ENCODE data around the gene NUBP2.

NUBP2 gene

DNA sequence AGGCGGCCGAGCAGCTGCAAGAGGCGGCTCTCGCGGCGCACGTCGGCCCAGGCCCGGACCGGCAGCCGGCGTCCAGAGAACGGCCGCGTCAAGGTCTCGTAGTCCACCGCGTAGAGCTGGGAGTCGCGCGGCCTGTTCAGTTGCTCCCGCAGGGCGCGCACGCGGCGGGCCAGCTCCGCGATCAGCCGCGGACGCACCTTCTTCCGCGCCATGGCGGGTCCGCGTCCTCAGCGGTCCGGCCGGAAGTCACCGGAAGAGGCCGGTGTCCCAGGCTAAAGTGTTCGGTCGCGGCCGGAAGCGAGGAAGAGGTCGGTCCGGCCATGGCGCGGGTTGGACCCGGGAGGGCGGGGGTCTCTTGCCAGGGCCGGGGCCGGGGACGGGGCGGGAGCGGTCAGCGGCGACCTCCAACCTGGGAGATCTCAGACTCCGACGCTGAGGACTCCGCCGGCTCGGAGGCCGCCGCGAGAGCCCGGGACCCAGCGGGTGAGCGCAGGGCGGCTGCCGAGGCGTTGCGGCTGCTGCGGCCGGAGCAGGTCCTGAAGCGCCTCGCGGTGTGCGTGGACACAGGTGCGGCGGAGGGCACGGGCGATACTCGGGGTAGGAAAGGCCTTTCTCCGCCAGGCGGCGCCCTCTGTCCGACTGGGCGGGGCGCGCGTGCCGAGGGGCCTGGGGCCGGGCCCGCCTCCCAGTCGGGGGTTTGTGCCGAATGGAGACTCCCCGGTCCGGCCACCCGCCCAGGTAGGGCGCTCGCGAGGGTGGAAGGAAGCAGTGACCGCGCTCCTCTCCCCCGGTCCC lies 9.7 kb upstream of the NUBP2 start, which contains the start of gene MRPS34 (continued):
- peak; percentile 80 for TF ChIP-seq ZNF394 (tag by site-specific recombination; IDR thresholded peaks at IDR 0.05; ENCODE audit: borderline replicate concordance)
- peak; percentile 30; the same call in 1 of the 2 replicates for TF ChIP-seq ZNF777 (tag by site-specific recombination; IDR thresholded peaks at IDR 0.05; ENCODE audit: borderline replicate concordance)
- peak; percentile 40; the same call in 1 of the 2 replicates for TF ChIP-seq ZNF629 (tag by site-specific recombination; IDR thresholded peaks at IDR 0.05)
- TF ChIP-seq, protein P1, sequence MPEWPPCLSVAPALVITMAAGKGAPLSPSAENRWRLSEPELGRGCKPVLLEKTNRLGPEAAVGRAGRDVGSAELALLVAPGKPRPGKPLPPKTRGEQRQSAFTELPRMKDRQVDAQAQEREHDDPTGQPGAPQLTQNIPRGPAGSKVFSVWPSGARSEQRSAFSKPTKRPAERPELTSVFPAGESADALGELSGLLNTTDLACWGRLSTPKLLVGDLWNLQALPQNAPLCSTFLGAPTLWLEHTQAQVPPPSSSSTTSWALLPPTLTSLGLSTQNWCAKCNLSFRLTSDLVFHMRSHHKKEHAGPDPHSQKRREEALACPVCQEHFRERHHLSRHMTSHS (tag by site-specific recombination; IDR thresholded peaks at IDR 0.05), result no peak
- TF ChIP-seq ZBTB21 (tag by site-specific recombination; IDR thresholded peaks at IDR 0.05), result no peak
- no peak for TF ChIP-seq ZNF132 (tag by site-specific recombination; IDR thresholded peaks at IDR 0.05; ENCODE audit: borderline replicate concordance)
- no peak for TF ChIP-seq ZNF362 (tag by site-specific recombination; IDR thresholded peaks at IDR 0.05)
- no peak for TF ChIP-seq ZNF621 (tag by site-specific recombination; IDR thresholded peaks at IDR 0.05)
- no peak for TF ChIP-seq ZNF514 (tag by site-specific recombination; IDR thresholded peaks at IDR 0.05)
- TF ChIP-seq, protein P2, sequence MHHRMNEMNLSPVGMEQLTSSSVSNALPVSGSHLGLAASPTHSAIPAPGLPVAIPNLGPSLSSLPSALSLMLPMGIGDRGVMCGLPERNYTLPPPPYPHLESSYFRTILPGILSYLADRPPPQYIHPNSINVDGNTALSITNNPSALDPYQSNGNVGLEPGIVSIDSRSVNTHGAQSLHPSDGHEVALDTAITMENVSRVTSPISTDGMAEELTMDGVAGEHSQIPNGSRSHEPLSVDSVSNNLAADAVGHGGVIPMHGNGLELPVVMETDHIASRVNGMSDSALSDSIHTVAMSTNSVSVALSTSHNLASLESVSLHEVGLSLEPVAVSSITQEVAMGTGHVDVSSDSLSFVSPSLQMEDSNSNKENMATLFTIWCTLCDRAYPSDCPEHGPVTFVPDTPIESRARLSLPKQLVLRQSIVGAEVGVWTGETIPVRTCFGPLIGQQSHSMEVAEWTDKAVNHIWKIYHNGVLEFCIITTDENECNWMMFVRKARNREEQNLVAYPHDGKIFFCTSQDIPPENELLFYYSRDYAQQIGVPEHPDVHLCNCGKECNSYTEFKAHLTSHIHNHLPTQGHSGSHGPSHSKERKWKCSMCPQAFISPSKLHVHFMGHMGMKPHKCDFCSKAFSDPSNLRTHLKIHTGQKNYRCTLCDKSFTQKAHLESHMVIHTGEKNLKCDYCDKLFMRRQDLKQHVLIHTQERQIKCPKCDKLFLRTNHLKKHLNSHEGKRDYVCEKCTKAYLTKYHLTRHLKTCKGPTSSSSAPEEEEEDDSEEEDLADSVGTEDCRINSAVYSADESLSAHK (tag by site-specific recombination; IDR thresholded peaks at IDR 0.05), result peak; percentile 44; the same call in 1 of the 2 replicates
- no peak for TF ChIP-seq MZF1 (tag by site-specific recombination; IDR thresholded peaks at IDR 0.05; ENCODE audit: borderline replicate concordance)
- no peak for TF ChIP-seq ZNF670 (tag by site-specific recombination; IDR thresholded peaks at IDR 0.05; ENCODE audit: low read depth)
- TF ChIP-seq ZSCAN4 (tag by site-specific recombination; IDR thresholded peaks at IDR 0.05), result no peak
- TF ChIP-seq OVOL3 (tag by site-specific recombination; IDR thresholded peaks at IDR 0.05), result peak; percentile 90
- TF ChIP-seq ZXDB (tag by site-specific recombination; IDR thresholded peaks at IDR 0.05), result peak; percentile 73; the same call in 1 of the 2 replicates
- TF ChIP-seq IKZF3 (tag by site-specific recombination; IDR thresholded peaks at IDR 0.05), result no peak
- TF ChIP-seq ZNF140 (tag by site-specific recombination; IDR thresholded peaks at IDR 0.05), result no peak
- TF ChIP-seq GLIS2 (tag by site-specific recombination; IDR thresholded peaks at IDR 0.05), result peak; percentile 86
- peak; percentile 92 for TF ChIP-seq KLF9 (tag by site-specific recombination; IDR thresholded peaks at IDR 0.05; ENCODE audit: low read depth)
- TF ChIP-seq BCL6B (tag by site-specific recombination; IDR thresholded peaks at IDR 0.05), result no peak
- TF ChIP-seq ZNF350 (tag by site-specific recombination; IDR thresholded peaks at IDR 0.05), result no peak
- TF ChIP-seq, protein P3, sequence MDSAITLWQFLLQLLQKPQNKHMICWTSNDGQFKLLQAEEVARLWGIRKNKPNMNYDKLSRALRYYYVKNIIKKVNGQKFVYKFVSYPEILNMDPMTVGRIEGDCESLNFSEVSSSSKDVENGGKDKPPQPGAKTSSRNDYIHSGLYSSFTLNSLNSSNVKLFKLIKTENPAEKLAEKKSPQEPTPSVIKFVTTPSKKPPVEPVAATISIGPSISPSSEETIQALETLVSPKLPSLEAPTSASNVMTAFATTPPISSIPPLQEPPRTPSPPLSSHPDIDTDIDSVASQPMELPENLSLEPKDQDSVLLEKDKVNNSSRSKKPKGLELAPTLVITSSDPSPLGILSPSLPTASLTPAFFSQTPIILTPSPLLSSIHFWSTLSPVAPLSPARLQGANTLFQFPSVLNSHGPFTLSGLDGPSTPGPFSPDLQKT (IDR thresholded peaks at IDR 0.05; ENCODE audit: borderline replicate concordance, low read depth, low read length), result no peak; the same call in 1 of the 2 replicates
- no peak for TF ChIP-seq ZNF544 (tag by site-specific recombination; IDR thresholded peaks at IDR 0.05)
- TF ChIP-seq ZNF311 (tag by site-specific recombination; IDR thresholded peaks at IDR 0.05; ENCODE audit: borderline replicate concordance), result 0 out of 2 replicates have a peak, but pooled peaks have one; percentile 8
- TF ChIP-seq, protein P4, sequence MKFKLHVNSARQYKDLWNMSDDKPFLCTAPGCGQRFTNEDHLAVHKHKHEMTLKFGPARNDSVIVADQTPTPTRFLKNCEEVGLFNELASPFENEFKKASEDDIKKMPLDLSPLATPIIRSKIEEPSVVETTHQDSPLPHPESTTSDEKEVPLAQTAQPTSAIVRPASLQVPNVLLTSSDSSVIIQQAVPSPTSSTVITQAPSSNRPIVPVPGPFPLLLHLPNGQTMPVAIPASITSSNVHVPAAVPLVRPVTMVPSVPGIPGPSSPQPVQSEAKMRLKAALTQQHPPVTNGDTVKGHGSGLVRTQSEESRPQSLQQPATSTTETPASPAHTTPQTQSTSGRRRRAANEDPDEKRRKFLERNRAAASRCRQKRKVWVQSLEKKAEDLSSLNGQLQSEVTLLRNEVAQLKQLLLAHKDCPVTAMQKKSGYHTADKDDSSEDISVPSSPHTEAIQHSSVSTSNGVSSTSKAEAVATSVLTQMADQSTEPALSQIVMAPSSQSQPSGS (tag by site-specific recombination; IDR thresholded peaks at IDR 0.05; ENCODE audit: low read depth), result no peak
- TF ChIP-seq ZNF416 (tag by site-specific recombination; IDR thresholded peaks at IDR 0.05), result no peak
- peak; percentile 72 for TF ChIP-seq SP3 (tag by site-specific recombination; IDR thresholded peaks at IDR 0.05)

Data from HEK293 (cell line).